SU-DHL-6 (cell line): ENCODE data around the gene RNU6-1.

Experiments used
- H2AFZ ChIP-seq: fragments of 200-600 bp; sonication (generic); 2 replicates; pipeline ENCODE4 v1.6.1; 2014; ENCODE audit warnings: low read depth, mild to moderate bottlenecking, moderate library complexity, mixed read lengths, antibody characterized with exemption, low read length; ENCODE audit not compliant: severe bottlenecking
- H3F3A ChIP-seq: fragments of 200-600 bp; shearing (Covaris generic); 2 replicates; pipeline ENCODE4 v1.6.0; 2016; ENCODE audit warnings: antibody characterized with exemption, mild to moderate bottlenecking; ENCODE audit not compliant: insufficient read depth
- H3K27ac ChIP-seq: fragments of 200-600 bp; sonication (generic); 2 replicates; pipeline ENCODE4 v1.5.1; 2016; ENCODE audit warnings: low read depth, mild to moderate bottlenecking, low read length, moderate library complexity, mixed read lengths
- H3K27me3 ChIP-seq: fragments of 200-600 bp; sonication (generic), shearing (Covaris generic); 2 replicates; pipeline ENCODE4 v1.6.0; 2014; ENCODE audit warnings: mild to moderate bottlenecking, low read length
- H3K36me3 ChIP-seq: fragments of 200-600 bp; sonication (generic); 2 replicates; pipeline ENCODE4 v1.6.1; 2014; ENCODE audit warnings: mild to moderate bottlenecking, low read length, mixed read lengths
- H3K4me2 ChIP-seq: fragments of 300-600, 200-600 bp; shearing (Covaris generic), sonication (generic); 2 replicates; pipeline ENCODE4 v1.6.0; 2014; ENCODE audit warnings: low read length, low read depth, mild to moderate bottlenecking; ENCODE audit not compliant: poor library complexity, severe bottlenecking
- H3K4me3 ChIP-seq: fragments of 200-600 bp; sonication (generic); 2 replicates; pipeline ENCODE4 v1.5.1; 2014; ENCODE audit warnings: antibody characterized with exemption, low read length, mild to moderate bottlenecking, mixed read lengths; ENCODE audit not compliant: insufficient read depth, poor library complexity, severe bottlenecking
- H3K79me2 ChIP-seq: fragments of 200-600 bp; sonication (generic); 2 replicates; pipeline ENCODE4 v1.6.1; 2014; ENCODE audit warnings: mild to moderate bottlenecking, low read length, moderate library complexity; ENCODE audit not compliant: insufficient read depth
- H3K9ac ChIP-seq: fragments of 200-600 bp; sonication (generic); 2 replicates; pipeline ENCODE4 v1.7.0; 2014; ENCODE audit warnings: mild to moderate bottlenecking, low read length
- H3K9me2 ChIP-seq: fragments of 200-600 bp; sonication (generic); replicated peaks from 2 replicates; pipeline ENCODE4 v1.6.1; 2014; ENCODE audit warnings: low read length; ENCODE audit not compliant: insufficient read depth
- H3K9me3 ChIP-seq: fragments of 200-600 bp; sonication (generic); 2 replicates; pipeline ENCODE4 v1.6.1; 2014; ENCODE audit warnings: low read length, mixed read lengths; ENCODE audit not compliant: insufficient read depth
- H4K20me1 ChIP-seq: fragments of 200-600 bp; sonication (generic); 2 replicates; pipeline ENCODE4 v1.6.1; 2014; ENCODE audit warnings: low read depth, mild to moderate bottlenecking, antibody characterized with exemption, low read length, moderate library complexity, mixed read lengths
- EZH2phosphoT487 ChIP-seq: fragments of 200-600 bp; sonication (generic), shearing (Covaris generic); conservative IDR thresholded peaks from 2 replicates; pipeline ENCODE4 v1.6.1; 2018; ENCODE audit warnings: mild to moderate bottlenecking, antibody characterized with exemption, low read length, moderate library complexity, mixed read lengths
- TF ChIP-seq, protein P1 (sequence below): fragments of 200-600 bp; sonication (generic); IDR thresholded peaks from one replicate; pipeline ENCODE4 v1.5.1; 2017; ENCODE audit warnings: antibody characterized with exemption, mild to moderate bottlenecking, low read length, moderate library complexity; ENCODE audit not compliant: insufficient read depth, poor library complexity, severe bottlenecking

RNU6-1 gene

GRCh38 chr15:67827562-67828277 is 12.1 kb downstream of the RNU6-1 start:
- no peak for TF ChIP-seq EZH2phosphoT487
- TF ChIP-seq, protein P1, sequence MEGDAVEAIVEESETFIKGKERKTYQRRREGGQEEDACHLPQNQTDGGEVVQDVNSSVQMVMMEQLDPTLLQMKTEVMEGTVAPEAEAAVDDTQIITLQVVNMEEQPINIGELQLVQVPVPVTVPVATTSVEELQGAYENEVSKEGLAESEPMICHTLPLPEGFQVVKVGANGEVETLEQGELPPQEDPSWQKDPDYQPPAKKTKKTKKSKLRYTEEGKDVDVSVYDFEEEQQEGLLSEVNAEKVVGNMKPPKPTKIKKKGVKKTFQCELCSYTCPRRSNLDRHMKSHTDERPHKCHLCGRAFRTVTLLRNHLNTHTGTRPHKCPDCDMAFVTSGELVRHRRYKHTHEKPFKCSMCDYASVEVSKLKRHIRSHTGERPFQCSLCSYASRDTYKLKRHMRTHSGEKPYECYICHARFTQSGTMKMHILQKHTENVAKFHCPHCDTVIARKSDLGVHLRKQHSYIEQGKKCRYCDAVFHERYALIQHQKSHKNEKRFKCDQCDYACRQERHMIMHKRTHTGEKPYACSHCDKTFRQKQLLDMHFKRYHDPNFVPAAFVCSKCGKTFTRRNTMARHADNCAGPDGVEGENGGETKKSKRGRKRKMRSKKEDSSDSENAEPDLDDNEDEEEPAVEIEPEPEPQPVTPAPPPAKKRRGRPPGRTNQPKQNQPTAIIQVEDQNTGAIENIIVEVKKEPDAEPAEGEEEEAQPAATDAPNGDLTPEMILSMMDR: no peak
- H3K4me3 ChIP-seq: no peak overlapping the region

GRCh38 chr15:67826717-67827561 is 12.9 kb downstream of the RNU6-1 start:
- Histone ChIP-seq H3K79me2 (no peaks in the 10 kb centered on the region), H2AFZ (no peak overlapping the region), H4K20me1 (no peaks in the 10 kb centered on the region), H3K4me2 (no peak overlapping the region), H3K9ac (no peak overlapping the region), H3K27ac (no peak overlapping the region), H3K9me3 (no peaks in the 10 kb centered on the region), H3F3A (no peaks in the 10 kb centered on the region), H3K4me3 (no peak overlapping the region), H3K27me3 (no peaks in the 10 kb centered on the region), H3K36me3 (no peaks in the 10 kb centered on the region), H3K9me2 (no peaks in the 10 kb centered on the region)
- TF ChIP-seq, protein P1: no peak
- no peak for TF ChIP-seq EZH2phosphoT487

More at GRCh38 chr15:67827562-67828277, 12.1 kb downstream of the RNU6-1 start:
- H4K20me1 ChIP-seq: no peaks in the 10 kb centered on the region
- no peaks in the 10 kb centered on the region for H3K9me3 ChIP-seq
- H3K27me3 ChIP-seq: no peaks in the 10 kb centered on the region
- H3K27ac ChIP-seq: no peak overlapping the region
- H3K36me3 ChIP-seq: no peaks in the 10 kb centered on the region
- H3K9me2 ChIP-seq: no peaks in the 10 kb centered on the region
- H3K9ac ChIP-seq: no peak overlapping the region
- no peak overlapping the region for H3K4me2 ChIP-seq
- H2AFZ ChIP-seq: no peak overlapping the region
- no peaks in the 10 kb centered on the region for H3F3A ChIP-seq
- H3K79me2 ChIP-seq: no peaks in the 10 kb centered on the region

GRCh38 chr15:67825881-67826716 is 13.7 kb downstream of the RNU6-1 start:
- Histone ChIP-seq H3K27ac (no peak overlapping the region), H3K4me3 (no peak overlapping the region), H4K20me1 (no peaks in the 10 kb centered on the region), H3K79me2 (no peaks in the 10 kb centered on the region), H2AFZ (no peak overlapping the region), H3K9ac (no peak overlapping the region), H3F3A (no peaks in the 10 kb centered on the region), H3K4me2 (no peak overlapping the region), H3K9me3 (no peaks in the 10 kb centered on the region), H3K9me2 (no peaks in the 10 kb centered on the region), H3K27me3 (no peaks in the 10 kb centered on the region), H3K36me3 (no peaks in the 10 kb centered on the region)
- TF ChIP-seq EZH2phosphoT487: no peak
- TF ChIP-seq, protein P1: no peak
